ENCODE data around the gene PPME1. TPM values are rescaled to one million over a fixed set of nuclear protein-coding genes. Genes with fewer than 3 reads are reported as not detected.

The PPME1 gene
- total RNA-seq, 1 experiment from 2014 or later, result 98.3 TPM

GRCh38 chr11:74297484-74297883 is 126.4 kb downstream of the PPME1 start:
- DNase-seq (ENCODE audit: low spot score), result no peak
- no peaks in the 10 kb centered on the region for H3K4me1 ChIP-seq (ENCODE audit: insufficient read depth, low read length, poor library complexity, severe bottlenecking)
- no peaks in the 10 kb centered on the region for H3K9me3 ChIP-seq (ENCODE audit: low read depth, low read length, poor library complexity, severe bottlenecking)
- no TSS peak for BruUV-seq (replicated peaks)
- ChIA-PET CTCF (interaction anchor here (0.5 to 0.7 kb wide), 2 partner anchors 8 to 23 kb away, joined by 3 to 4 read pairs; no protein-coding TSS in a partner anchor), POLR2A (ENCODE audit: low non-redundant PET) (no interaction called here)
- no peak overlapping the region for H3K4me3 ChIP-seq (ENCODE audit: low read depth, low read length, poor library complexity, severe bottlenecking)
- H3K27ac ChIP-seq (ENCODE audit: low read depth, low read length, poor library complexity, severe bottlenecking), result no peak overlapping the region
- no peaks in the 10 kb centered on the region for H3K27me3 ChIP-seq (replicated peaks; ENCODE audit: insufficient read depth, low read depth, low read length, poor library complexity)
- TF ChIP-seq, protein P1, sequence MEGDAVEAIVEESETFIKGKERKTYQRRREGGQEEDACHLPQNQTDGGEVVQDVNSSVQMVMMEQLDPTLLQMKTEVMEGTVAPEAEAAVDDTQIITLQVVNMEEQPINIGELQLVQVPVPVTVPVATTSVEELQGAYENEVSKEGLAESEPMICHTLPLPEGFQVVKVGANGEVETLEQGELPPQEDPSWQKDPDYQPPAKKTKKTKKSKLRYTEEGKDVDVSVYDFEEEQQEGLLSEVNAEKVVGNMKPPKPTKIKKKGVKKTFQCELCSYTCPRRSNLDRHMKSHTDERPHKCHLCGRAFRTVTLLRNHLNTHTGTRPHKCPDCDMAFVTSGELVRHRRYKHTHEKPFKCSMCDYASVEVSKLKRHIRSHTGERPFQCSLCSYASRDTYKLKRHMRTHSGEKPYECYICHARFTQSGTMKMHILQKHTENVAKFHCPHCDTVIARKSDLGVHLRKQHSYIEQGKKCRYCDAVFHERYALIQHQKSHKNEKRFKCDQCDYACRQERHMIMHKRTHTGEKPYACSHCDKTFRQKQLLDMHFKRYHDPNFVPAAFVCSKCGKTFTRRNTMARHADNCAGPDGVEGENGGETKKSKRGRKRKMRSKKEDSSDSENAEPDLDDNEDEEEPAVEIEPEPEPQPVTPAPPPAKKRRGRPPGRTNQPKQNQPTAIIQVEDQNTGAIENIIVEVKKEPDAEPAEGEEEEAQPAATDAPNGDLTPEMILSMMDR (conservative IDR thresholded peaks at IDR 0.05; ENCODE audit: low read depth, low read length), result no peak
- no peak for TF ChIP-seq EZH2 (IDR thresholded peaks at IDR 0.05; ENCODE audit: borderline replicate concordance, low read depth, low read length, poor library complexity, severe bottlenecking)
- intact Hi-C loops (cut with micrococcal nuclease; ENCODE audit: unreplicated experiment), result no loop called here
- H3K36me3 ChIP-seq (ENCODE audit: insufficient read depth, low read length, poor library complexity, severe bottlenecking), result no peaks in the 10 kb centered on the region

GRCh38 chr11:74299015-74299414 is 127.9 kb downstream of the PPME1 start:
- H3K27me3 ChIP-seq (replicated peaks; ENCODE audit: insufficient read depth, low read depth, low read length, poor library complexity), result no peaks in the 10 kb centered on the region
- intact Hi-C loops (cut with micrococcal nuclease; ENCODE audit: unreplicated experiment), result no loop called here
- H3K36me3 ChIP-seq (ENCODE audit: insufficient read depth, low read length, poor library complexity, severe bottlenecking), result no peaks in the 10 kb centered on the region
- TF ChIP-seq, protein P1 (conservative IDR thresholded peaks at IDR 0.05; ENCODE audit: low read depth, low read length), result no peak
- TF ChIP-seq EZH2 (IDR thresholded peaks at IDR 0.05; ENCODE audit: borderline replicate concordance, low read depth, low read length, poor library complexity, severe bottlenecking), result no peak
- CTCF ChIA-PET, result no interaction called here
- no peak for DNase-seq (ENCODE audit: low spot score)
- no peak overlapping the region for H3K27ac ChIP-seq (ENCODE audit: low read depth, low read length, poor library complexity, severe bottlenecking)
- no peak overlapping the region for H3K4me3 ChIP-seq (ENCODE audit: low read depth, low read length, poor library complexity, severe bottlenecking)
- no peaks in the 10 kb centered on the region for H3K9me3 ChIP-seq (ENCODE audit: low read depth, low read length, poor library complexity, severe bottlenecking)
- H3K4me1 ChIP-seq (ENCODE audit: insufficient read depth, low read length, poor library complexity, severe bottlenecking), result no peaks in the 10 kb centered on the region
- no TSS peak for BruUV-seq (replicated peaks)
- POLR2A ChIA-PET (ENCODE audit: low non-redundant PET), result no interaction called here

Other genes starting within 250 kb of the PPME1 start
- gene DNAJB13, start 220.3 kb upstream of the PPME1 start, total RNA-seq (2021), result 0.41 TPM in 1 of 2 replicates, not detected in the other
- 88.5 and 106 TPM in 2 replicates for gene UCP2, start 188.4 kb upstream of the PPME1 start, total RNA-seq (2021)
- 2.3 and 3.6 TPM in 2 replicates for gene UCP3, start 162.2 kb upstream of the PPME1 start, total RNA-seq (2021)
- gene C2CD3, start 287 bp upstream of the PPME1 start, total RNA-seq (2021), result 39.6 and 49.1 TPM in 2 replicates
- gene P4HA3, start 140.4 kb downstream of the PPME1 start, total RNA-seq (2021), result 0.52 and 2.0 TPM in 2 replicates
- gene PGM2L1, start 227.1 kb downstream of the PPME1 start, total RNA-seq (2021), result 16.1 and 18.2 TPM in 2 replicates

Measured in A673 (cell line).